Measurements from ENCODE around the gene PPP1R36.

DNA sequence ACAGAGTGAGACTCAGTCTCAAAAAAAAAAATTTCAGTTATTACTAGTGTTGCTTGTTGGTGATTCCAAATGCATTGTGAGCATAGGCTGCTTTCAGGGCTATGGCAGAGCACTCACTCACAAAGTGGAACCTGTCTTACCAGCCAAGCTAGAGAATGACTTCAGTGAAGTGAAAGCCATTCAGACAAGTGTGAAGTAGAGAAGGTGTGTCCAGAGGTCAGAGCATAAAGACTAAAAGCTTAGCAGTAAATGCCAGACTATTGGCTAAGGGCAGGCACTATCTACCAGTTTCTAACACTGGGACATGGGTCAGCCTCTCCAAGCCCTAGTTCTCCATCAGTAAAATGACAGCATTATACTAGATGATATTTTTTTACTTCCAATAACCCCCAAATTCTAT, 12.7 kb downstream of the PPP1R36 start:
- TF ChIP-seq, protein P1, sequence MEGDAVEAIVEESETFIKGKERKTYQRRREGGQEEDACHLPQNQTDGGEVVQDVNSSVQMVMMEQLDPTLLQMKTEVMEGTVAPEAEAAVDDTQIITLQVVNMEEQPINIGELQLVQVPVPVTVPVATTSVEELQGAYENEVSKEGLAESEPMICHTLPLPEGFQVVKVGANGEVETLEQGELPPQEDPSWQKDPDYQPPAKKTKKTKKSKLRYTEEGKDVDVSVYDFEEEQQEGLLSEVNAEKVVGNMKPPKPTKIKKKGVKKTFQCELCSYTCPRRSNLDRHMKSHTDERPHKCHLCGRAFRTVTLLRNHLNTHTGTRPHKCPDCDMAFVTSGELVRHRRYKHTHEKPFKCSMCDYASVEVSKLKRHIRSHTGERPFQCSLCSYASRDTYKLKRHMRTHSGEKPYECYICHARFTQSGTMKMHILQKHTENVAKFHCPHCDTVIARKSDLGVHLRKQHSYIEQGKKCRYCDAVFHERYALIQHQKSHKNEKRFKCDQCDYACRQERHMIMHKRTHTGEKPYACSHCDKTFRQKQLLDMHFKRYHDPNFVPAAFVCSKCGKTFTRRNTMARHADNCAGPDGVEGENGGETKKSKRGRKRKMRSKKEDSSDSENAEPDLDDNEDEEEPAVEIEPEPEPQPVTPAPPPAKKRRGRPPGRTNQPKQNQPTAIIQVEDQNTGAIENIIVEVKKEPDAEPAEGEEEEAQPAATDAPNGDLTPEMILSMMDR (IDR thresholded peaks at IDR 0.05; ENCODE audit: extremely low read depth in 1 of 2, insufficient read depth in 1 of 2, low read depth in 1 of 2, low read length in 2 of 2) = no peak
- no peak for TF ChIP-seq EZH2 (IDR thresholded peaks at IDR 0.05; ENCODE audit: borderline replicate concordance, low read depth, low read length, severe bottlenecking)
